ENCODE measurements around the gene QSER1. TPM values are rescaled to one million over a fixed set of nuclear protein-coding genes. Genes with fewer than 3 reads are reported as not detected.

QSER1 gene
- total RNA-seq, 4 donors from 2014 or later = 27.0 to 89.0 (median 49.5) TPM

GRCh38 chr11:32939866-32940265, 47.3 kb downstream of the QSER1 start:
- no peaks in the 10 kb centered on the region for H3K9me3 ChIP-seq
- TF ChIP-seq POLR2A (IDR thresholded peaks at IDR 0.05) (no peak), POLR2AphosphoS5 (IDR thresholded peaks at IDR 0.05) (no peak)
- H3K4me3 ChIP-seq = no peak overlapping the region
- DNase-seq (ENCODE audit: low spot score in 2 of 2) = no peak
- H3K27ac ChIP-seq = no peak overlapping the region
- peaks cover 4% of the 10 kb centered on the region for H3K4me1 ChIP-seq
- H3K36me3 ChIP-seq = peaks cover 13% of the 10 kb centered on the region
- H3K27me3 ChIP-seq = no peaks in the 10 kb centered on the region

GRCh38 chr11:32940865-32941264, 48.3 kb downstream of the QSER1 start:
- H3K9me3 ChIP-seq = no peaks in the 10 kb centered on the region
- H3K4me3 ChIP-seq = no peak overlapping the region
- TF ChIP-seq EP300 (IDR thresholded peaks at IDR 0.05) (no peak), POLR2AphosphoS5 (IDR thresholded peaks at IDR 0.05) (no peak), CTCF (IDR thresholded peaks at IDR 0.05) (no peak), POLR2A (IDR thresholded peaks at IDR 0.05) (no peak)
- peaks cover 8% of the 10 kb centered on the region for H3K36me3 ChIP-seq
- H3K27ac ChIP-seq = no peak overlapping the region
- no peak for DNase-seq (ENCODE audit: low spot score in 2 of 2)
- no peaks in the 10 kb centered on the region for H3K27me3 ChIP-seq
- WGBS = 90% methylated on average over 1 of the region's 1 CpG
- H3K4me1 ChIP-seq = peaks cover 4% of the 10 kb centered on the region

GRCh38 chr11:32947978-32948377, 55.4 kb downstream of the QSER1 start:
- no peak for TF ChIP-seq EP300 (IDR thresholded peaks at IDR 0.05)
- TF ChIP-seq CTCF (IDR thresholded peaks at IDR 0.05) = no peak
- TF ChIP-seq POLR2AphosphoS5 (IDR thresholded peaks at IDR 0.05) = no peak
- no peak for TF ChIP-seq POLR2A (IDR thresholded peaks at IDR 0.05)
- DNase-seq (ENCODE audit: low spot score in 2 of 2) = no peak
- Histone ChIP-seq H3K4me1 (no peaks in the 10 kb centered on the region), H3K36me3 (no peaks in the 10 kb centered on the region), H3K27me3 (no peaks in the 10 kb centered on the region), H3K4me3 (no peak overlapping the region), H3K9me3 (no peaks in the 10 kb centered on the region), H3K27ac (no peak overlapping the region)
- 72% methylated on average over 2 of the region's 2 CpGs for WGBS

GRCh38 chr11:32949739-32950138, 57.1 kb downstream of the QSER1 start:
- Histone ChIP-seq H3K27me3 (no peaks in the 10 kb centered on the region), H3K4me1 (no peaks in the 10 kb centered on the region), H3K4me3 (no peak overlapping the region), H3K27ac (no peak overlapping the region), H3K9me3 (no peaks in the 10 kb centered on the region), H3K36me3 (peaks cover 10% of the 10 kb centered on the region)
- DNase-seq (ENCODE audit: low spot score in 2 of 2) = no peak
- TF ChIP-seq EP300 (IDR thresholded peaks at IDR 0.05) = no peak
- TF ChIP-seq POLR2A (IDR thresholded peaks at IDR 0.05) = no peak
- no peak for TF ChIP-seq POLR2AphosphoS5 (IDR thresholded peaks at IDR 0.05)
- TF ChIP-seq CTCF (IDR thresholded peaks at IDR 0.05) = no peak

GRCh38 chr11:32952421-32952820, 59.8 kb downstream of the QSER1 start:
- no peak for TF ChIP-seq CTCF (IDR thresholded peaks at IDR 0.05)
- Histone ChIP-seq H3K4me3 (no peak overlapping the region), H3K27ac (no peak overlapping the region), H3K27me3 (no peaks in the 10 kb centered on the region), H3K4me1 (no peaks in the 10 kb centered on the region), H3K9me3 (no peaks in the 10 kb centered on the region), H3K36me3 (peaks cover 28% of the 10 kb centered on the region)
- no peak for DNase-seq (ENCODE audit: low spot score in 2 of 2)
- 85% methylated on average over 1 of the region's 1 CpG for WGBS

- Histone ChIP-seq H3K4me1 (no peaks in the 10 kb centered on the region), H3K27me3 (no peaks in the 10 kb centered on the region), H3K27ac (no peak overlapping the region), H3K9me3 (no peaks in the 10 kb centered on the region), H3K4me3 (no peak overlapping the region), H3K36me3 (peaks cover 39% of the 10 kb centered on the region)
- DNase-seq (ENCODE audit: low spot score in 2 of 2) = no peak
- TF ChIP-seq EP300 (IDR thresholded peaks at IDR 0.05) (no peak), POLR2A (IDR thresholded peaks at IDR 0.05) (no peak), POLR2AphosphoS5 (IDR thresholded peaks at IDR 0.05) (no peak), CTCF (IDR thresholded peaks at IDR 0.05) (no peak)
Observed at GRCh38 chr11:32953700-32954099, 61.1 kb downstream of the QSER1 start.
